GM19372 (cell line): ENCODE data around the gene SYK.

Experiments used
- ATAC-seq: cut with Tn5 transposase; IDR thresholded peaks from one replicate; pipeline ENCODE4 v1.9.1; 2021; ENCODE audit warnings: mild to moderate bottlenecking, low read depth, moderate library complexity; ENCODE audit not compliant: unreplicated experiment

SYK gene

GRCh38 chr9:90844326-90844725, 42.7 kb downstream of the SYK start:
- ATAC-seq = no peak

- no peak for ATAC-seq
Observed at GRCh38 chr9:90846770-90847419, 45.3 kb downstream of the SYK start.

- no peak for ATAC-seq
Observed at GRCh38 chr9:90847971-90848370, 46.4 kb downstream of the SYK start.

- ATAC-seq = no peak
Observed at GRCh38 chr9:90848866-90849265, 47.2 kb downstream of the SYK start.

- no peak for ATAC-seq
Observed at GRCh38 chr9:90851444-90851843, 49.8 kb downstream of the SYK start.

GRCh38 chr9:90853945-90854344, 52.3 kb downstream of the SYK start:
- ATAC-seq = no peak

- ATAC-seq = no peak
Observed at GRCh38 chr9:90854637-90855175, 53.1 kb downstream of the SYK start.

- ATAC-seq = no peak
Observed at GRCh38 chr9:90855208-90855902, 53.7 kb downstream of the SYK start.

- ATAC-seq = no peak
Observed at GRCh38 chr9:90857091-90857490, 55.5 kb downstream of the SYK start.

GRCh38 chr9:90857855-90858254, 56.2 kb downstream of the SYK start:
- no peak for ATAC-seq

- no peak for ATAC-seq
Observed at GRCh38 chr9:90858457-90858901, 56.9 kb downstream of the SYK start.

- ATAC-seq = no peak
Observed at GRCh38 chr9:90860382-90860781, 58.8 kb downstream of the SYK start.

- ATAC-seq = no peak
Observed at GRCh38 chr9:90860826-90861225, 59.2 kb downstream of the SYK start.

GRCh38 chr9:90861380-90861779, 59.8 kb downstream of the SYK start:
- ATAC-seq = no peak

GRCh38 chr9:90861826-90862740, 60.5 kb downstream of the SYK start:
- ATAC-seq = no peak

- ATAC-seq = no peak
Observed at GRCh38 chr9:90864779-90865178, 63.2 kb downstream of the SYK start.

- no peak for ATAC-seq
Observed at GRCh38 chr9:90867101-90867500, 65.5 kb downstream of the SYK start.

GRCh38 chr9:90868555-90868954, 66.9 kb downstream of the SYK start:
- ATAC-seq = no peak

- no peak for ATAC-seq
Observed at GRCh38 chr9:90869361-90869760, 67.7 kb downstream of the SYK start.

GRCh38 chr9:90870621-90871326, 69.2 kb downstream of the SYK start:
- no peak for ATAC-seq
